SU-DHL-6 (cell line): ENCODE measurements around the gene BCLAF1.
"Not testable (repeated sequence)": the region's sequence is repeated elsewhere in the genome, so short reads cannot be mapped to it uniquely, and the experiment has no call there.

Experiments
- EZH2phosphoT487 ChIP-seq: fragments of 200-600 bp; sonication (generic), shearing (Covaris generic); conservative IDR thresholded peaks from 2 replicates; pipeline ENCODE4 v1.6.1; 2018; ENCODE audit warnings: mild to moderate bottlenecking, antibody characterized with exemption, low read length, moderate library complexity, mixed read lengths
- TF ChIP-seq, protein P1 (sequence below): fragments of 200-600 bp; sonication (generic); IDR thresholded peaks from one replicate; pipeline ENCODE4 v1.5.1; 2017; ENCODE audit warnings: antibody characterized with exemption, mild to moderate bottlenecking, low read length, moderate library complexity; ENCODE audit not compliant: insufficient read depth, poor library complexity, severe bottlenecking

DNA sequence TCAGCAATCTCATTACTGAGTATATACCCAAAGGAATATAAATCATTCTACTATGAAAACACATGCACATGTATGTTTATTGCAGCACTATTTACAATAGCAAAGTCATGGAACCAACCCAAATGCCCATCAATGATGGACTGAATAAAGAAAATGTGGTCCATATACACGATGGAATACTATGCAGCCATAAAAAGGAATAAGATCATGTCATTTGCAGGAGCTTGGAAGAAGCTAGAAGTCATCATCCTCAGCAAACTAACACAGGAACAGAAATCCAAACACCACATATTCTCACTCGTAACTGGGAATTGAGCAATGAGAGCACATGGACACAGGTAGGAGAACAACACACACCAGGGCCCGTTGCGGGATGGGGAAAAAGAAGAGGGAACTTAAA is 64.7 kb downstream of the BCLAF1 start:
- TF ChIP-seq, protein P1, sequence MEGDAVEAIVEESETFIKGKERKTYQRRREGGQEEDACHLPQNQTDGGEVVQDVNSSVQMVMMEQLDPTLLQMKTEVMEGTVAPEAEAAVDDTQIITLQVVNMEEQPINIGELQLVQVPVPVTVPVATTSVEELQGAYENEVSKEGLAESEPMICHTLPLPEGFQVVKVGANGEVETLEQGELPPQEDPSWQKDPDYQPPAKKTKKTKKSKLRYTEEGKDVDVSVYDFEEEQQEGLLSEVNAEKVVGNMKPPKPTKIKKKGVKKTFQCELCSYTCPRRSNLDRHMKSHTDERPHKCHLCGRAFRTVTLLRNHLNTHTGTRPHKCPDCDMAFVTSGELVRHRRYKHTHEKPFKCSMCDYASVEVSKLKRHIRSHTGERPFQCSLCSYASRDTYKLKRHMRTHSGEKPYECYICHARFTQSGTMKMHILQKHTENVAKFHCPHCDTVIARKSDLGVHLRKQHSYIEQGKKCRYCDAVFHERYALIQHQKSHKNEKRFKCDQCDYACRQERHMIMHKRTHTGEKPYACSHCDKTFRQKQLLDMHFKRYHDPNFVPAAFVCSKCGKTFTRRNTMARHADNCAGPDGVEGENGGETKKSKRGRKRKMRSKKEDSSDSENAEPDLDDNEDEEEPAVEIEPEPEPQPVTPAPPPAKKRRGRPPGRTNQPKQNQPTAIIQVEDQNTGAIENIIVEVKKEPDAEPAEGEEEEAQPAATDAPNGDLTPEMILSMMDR: not testable (repeated sequence)
- TF ChIP-seq EZH2phosphoT487: not testable (repeated sequence)
